ENCODE data around the gene HBM.
A peak's percentile ranks its signal among the peaks of the same experiment; 100 is the strongest.
"Not testable (repeated sequence)": the region's sequence is repeated elsewhere in the genome, so short reads cannot be mapped to it uniquely, and the experiment has no call there.

The HBM gene, protein sequence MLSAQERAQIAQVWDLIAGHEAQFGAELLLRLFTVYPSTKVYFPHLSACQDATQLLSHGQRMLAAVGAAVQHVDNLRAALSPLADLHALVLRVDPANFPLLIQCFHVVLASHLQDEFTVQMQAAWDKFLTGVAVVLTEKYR

DNA sequence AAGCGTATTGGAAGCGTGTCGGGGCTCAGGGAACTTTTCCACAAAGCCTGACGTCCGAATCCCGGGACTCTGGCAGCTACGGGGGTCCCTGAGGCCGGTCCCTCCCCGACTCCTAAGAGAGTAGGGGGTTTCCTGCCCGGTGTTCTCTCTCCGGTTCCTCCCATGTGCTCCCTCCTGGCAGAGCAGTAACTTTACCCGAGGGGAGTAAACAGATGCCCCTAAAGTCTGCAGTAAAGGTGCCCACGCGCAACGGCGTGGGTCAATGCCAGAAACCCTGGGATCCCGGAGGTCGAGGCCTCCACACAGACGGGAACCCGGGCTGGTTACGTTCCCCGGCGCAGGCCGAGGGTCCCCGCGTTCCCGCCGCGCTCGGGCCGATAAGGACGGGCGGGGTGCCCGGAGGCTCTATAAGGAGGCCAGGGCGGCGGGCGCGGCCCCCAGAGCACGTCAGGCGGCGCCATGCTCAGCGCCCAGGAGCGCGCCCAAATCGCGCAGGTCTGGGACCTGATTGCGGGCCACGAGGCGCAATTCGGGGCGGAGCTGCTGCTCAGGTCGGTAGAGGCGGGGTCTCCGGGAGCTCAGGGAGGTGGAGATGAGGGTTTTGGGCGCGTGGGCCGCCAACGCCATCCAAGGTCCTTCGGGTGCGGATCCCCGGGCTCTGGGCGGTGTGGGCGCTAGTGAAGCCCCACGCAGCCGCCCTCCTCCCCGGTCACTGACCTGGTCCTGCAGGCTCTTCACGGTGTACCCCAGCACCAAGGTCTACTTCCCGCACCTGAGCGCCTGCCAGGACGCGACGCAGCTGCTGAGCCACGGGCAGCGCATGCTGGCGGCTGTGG lies at the start of gene HBM:
Gene HBM, plus strand, starts transcription at position 440 of the 836 bp plus-strand sequence. Its CDS starts 20 bp downstream, at position 460.
- no peak for DNase-seq

DNA sequence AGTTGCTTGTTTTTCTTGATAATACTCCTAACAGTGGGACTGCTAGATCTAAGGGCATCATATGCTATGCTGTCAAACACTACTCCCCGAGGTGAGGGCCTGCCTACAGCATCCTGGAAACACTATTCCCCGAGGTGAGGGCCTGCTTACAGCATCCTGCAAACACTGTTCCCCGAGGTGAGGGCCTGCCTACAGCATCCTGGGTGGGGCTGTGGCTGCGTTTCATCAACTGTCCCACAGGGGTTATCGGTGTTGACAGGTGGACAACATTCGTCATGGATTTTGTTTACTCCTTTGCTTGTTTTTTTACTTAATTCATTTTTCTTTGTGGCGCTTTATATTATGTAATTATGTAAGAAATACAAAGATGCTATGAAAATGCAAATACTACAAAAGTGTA lies 49.8 kb upstream of the HBM start:
- no peak for DNase-seq

DNA sequence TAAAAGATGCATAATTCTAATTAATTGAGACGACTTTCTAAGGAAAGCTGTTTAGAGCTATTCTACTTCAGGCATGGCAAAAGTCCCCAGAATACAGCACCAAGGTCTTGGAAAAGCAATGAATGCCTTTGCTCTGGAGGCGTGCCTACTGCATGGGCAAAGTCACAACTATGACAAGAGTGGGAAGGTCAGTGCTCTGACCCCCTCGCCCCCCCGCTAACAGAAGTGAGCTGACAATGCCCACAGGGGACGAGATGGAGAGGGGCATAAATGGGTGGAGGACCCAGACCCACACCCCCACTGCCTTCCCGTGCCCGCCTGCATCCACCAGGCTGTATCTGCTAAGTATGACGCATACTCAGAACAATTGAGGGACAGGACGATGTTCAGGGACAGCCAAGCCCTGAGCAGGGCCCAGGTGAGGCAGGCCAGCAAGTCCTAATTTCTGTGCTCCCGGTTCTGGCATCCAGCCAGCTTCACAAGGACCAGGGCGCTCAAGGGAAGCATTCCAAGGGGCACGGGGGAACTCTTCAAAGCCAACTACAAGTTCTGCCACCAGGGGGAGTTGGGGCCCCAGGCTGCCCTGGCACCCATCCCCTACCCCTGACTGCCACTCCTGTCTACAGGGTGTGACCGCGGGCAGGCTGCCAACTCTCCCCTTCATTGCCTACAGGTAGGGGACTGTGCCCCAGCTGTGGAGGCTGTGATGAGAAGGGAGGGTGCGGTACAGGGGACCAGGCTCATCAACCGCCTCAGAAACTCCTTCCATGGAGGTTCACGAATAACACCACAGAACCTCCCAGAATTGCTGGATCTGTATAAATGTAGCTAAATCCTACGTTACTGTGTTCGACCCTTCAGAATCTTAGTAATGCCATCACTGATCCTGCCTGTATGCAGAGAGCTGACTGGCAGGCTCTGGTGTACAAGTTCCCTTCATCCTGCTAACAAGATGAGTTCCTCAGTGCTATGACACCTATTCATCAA lies 48.1 kb upstream of the HBM start:
- no peak for DNase-seq

DNA sequence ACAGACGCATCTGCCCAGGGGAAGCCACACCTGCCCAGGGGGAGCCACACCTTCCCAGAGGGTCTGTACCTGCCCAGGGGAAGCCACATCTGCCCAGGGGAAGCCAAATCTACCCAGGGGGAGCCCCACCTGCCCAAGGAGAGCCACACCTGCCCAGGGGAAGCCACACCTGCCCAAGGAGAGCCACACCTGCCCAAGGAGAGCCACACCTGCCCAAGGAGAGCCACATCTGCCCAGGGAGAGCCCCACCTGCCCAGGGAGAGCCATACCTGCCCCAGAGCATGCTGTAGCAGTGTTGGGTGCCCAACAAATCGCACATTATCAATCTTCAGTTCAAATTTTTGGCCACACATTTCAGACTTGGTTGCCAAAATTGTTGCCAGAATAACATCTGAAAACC lies 46.9 kb upstream of the HBM start:
- DNase-seq, result no peak

DNA sequence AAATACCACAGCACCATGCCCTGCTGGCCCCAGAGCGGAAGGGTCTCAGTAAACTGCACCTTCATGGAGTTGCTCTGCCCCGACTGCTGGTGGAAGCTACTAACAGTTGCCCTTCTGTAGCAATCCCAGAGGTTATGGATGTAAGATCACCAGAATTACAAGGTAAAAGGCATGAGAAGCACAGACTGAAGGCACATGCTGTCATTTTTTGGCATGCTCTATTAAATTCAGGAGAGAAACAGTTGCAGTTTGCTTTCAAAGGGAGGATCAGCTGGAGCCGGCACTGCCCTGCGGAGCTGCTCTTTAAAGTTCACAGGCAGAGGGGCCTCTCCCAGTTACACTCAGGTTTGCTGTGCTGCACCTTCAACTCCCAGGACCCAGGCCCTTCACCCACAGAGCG lies 46.5 kb upstream of the HBM start:
- no peak for DNase-seq

DNA sequence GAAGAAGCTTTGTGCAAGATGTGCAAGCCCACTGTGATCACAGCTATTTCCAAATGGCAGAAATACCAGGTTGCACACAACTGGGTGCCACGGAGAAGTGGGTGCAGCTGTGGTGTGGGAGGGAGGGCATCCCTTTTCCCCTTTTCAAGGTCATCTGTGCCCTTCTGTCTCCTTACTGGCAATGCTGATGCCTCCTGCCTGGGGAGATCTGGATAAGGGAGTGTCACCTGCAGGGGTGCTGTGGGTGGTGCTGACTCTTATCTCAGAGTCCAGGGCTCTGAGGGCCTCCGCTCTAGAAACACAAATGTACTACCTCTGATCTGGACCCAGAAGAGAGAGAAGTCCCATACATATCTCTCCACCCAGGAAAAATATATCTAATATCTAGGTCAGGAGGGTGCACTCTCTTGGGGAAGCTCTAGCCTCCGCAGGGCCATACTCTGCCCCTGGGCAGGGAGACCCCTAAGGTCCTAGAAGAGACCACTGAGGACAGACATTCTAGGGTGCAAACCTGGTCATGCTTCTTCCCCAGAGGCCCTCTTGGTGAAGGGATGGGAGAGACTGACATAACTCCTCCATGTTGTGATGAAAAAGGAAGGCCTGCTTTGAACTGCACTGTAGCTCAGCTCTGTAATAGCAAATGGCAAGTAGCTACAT lies 45.8 kb upstream of the HBM start:
- DNase-seq, result no peak

DNA sequence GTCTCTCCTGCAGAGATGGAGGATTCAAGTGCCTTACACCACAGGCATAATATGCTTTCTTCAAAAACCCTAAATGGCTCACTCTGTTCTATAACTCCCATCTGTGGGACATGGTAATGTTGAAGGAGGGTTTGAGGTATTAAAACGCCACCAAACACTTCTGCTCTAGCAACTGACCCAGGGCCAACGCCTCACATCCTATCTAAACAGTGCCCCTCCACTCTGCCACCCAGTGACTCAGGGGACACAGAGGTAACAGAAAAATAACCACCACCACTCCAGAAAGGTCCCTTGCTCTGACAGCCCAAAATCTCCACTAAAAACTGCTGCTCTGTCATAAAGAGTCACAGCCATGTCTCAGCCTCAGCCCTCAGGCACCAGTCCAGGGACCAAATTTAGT lies 45.0 kb upstream of the HBM start:
- no peak for DNase-seq

DNA sequence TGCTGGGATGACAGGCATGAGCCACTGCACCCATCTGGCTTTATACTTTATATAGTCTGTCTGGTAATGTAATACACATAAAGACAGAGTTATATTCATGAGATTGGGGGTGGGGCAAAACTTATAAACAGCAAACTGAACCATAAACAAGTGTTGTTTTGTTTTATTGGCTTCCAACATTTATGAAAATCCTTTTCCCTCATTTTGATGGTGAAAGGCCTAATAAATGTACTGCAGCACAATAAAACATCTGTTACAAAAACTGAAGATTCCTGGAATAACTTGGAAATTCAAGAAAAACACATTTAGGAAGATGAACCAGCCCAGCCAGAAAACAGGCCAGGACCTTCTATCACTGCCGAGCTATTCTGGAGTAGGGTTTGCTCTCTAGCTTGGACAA lies 43.4 kb upstream of the HBM start:
- no peak for DNase-seq

DNA sequence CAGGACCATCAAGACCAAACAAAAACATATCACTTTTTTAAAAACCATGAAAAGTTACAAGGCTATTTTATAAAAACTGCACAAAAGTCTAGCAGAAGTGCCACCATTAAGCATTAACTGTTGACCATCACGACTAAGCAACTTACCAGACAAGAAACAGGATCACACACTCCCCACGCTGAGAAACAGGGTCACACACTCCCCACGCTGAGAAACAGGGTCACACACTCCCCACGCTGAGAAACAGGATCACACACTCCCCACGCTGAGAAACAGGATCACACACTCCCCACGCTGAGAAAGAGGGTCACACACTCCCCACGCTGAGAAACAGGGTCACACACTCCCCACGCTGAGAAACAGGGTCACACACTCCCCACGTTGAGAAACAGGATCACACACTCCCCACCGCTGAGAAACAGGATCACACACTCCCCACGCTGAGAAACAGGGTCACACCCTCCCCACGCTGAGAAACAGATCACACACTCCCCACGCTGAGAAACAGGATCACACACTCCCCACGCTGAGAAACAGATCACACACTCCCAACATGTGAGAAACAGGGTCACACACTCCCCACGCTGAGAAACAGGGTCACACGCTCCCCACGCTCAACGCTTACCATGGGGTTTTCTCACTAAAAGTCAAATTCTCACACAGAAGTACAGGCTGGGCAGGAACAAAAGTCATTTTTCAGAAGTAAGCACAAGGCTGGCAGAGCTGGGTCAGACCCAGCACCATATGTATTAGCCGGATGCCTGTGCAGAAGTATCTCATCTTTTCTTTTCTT lies 42.0 kb upstream of the HBM start:
- DNase-seq, result not testable (repeated sequence)

DNA sequence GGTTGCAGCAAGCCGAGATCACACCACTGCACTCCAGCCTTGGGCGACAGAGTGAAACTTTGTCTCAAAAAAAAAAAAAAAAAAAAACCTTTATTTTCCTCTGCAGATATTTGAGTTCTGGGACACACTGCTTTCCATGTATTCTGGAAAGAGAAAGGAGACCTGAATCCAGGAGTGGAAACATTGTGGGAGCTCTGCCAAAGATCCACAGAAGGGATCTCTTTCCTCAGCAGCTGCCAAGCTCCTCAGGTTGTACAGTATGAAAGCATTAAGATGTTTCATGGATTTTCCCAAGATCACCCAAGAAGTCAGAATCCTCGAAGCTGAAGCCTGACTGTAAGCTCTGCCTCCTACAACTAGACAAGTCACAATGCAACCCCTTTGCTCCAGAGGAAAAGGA lies 40.8 kb upstream of the HBM start:
- no peak for DNase-seq

DNA sequence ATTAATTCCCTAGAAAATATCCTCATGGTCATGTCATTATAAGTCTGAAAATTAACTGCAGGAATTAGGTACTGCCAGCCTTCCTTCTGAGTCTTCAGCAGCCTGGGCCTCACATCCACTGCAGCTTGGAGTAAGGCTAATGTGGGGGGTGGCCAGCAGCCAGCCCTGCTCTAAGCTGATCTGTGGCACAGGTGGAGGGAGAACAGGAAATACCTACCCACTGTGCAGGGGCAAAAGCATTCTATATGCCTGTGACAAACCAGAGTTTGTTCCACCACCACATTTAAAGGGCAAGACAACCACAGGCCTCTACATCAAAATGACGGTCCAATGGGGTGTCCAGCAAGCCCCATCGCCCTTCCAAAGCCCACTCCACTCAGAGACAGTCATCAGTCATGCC lies 36.7 kb upstream of the HBM start:
- no peak for DNase-seq

DNA sequence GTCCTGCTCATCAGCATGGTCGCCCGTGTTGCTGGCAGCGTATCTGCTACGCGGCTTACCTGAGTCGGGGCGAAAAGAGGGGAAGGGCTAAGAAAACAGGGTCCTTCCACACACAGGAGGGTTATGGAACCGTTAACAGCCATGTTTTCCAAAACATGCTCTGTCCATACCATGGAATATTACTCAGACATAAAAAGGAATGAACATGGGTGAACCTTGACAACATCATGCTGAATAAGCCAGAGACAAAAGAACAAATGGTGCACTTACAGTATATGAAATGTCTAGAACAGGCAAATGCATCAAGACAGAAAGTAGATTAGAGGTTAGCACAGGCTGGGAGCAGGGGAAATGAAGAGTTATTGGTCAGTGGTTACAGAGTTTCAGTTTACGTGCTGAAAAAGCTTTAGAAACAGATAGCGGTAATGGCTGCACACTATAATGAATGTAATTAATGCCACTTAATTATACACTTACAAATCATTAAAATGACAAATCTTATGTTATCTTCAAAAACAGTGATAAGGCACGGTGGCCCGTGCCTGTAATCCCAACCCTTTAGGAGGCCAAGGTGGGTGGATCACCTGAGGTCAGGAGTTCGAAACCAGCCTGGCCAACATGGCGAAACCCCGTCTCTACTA lies 35.1 kb upstream of the HBM start:
- no peak for DNase-seq

DNA sequence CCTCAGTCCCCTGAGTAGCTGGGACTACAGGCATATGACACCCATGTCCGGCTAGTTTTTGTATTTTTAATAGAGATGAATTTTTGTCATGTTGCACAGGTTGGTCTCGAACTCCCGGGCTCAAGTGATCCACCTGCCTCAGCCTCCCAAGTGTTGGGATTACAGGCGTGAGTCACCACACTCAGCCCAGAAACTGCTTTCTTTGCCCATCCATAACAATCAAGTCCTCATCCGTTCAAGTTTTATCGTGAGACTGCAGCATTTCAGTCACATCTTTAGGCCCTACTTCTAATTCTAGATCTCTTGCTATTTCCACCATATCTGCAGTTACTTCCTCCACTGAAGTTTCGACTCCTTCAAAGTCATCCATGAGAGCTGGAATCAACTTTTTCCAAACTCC lies 33.7 kb upstream of the HBM start:
- DNase-seq, result no peak

DNA sequence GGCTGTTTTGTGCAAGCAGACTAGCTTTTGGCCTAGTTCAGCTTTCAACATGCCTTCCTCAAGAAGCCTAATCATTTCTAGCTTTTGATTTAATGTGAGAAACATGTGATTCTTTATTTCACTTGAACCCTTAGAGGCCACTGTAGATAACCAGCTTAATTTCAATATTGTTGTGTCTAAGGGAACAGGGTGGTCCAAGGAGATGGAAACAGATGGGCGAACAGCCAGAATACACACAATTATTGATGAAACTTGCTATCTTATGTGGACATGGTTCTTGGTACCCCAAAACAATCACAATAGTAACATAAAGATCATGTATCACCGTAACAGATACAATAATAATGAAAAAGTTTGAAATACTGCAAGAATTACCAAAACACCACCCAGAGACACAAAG lies 32.1 kb upstream of the HBM start:
- DNase-seq, result no peak

DNA sequence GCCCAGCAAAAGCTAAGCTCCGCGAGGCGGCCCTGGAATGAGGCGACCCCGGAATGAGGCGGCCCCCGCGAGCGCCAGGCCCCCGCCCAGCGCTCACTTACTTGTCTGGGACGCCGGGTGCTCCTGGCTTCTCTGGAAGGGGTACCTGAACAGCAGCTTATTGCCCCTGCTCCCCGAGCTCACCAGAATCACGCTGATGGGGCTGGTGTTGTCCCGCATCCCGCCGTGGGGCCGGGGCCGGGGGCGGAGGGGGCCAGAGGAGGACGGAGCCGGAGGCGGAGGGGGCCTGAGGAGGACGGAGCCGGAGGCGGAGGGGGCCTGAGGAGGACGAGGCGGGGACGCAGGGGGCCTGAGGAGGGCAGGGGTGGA lies 27.7 kb upstream of the HBM start:
- no peak for DNase-seq

DNA sequence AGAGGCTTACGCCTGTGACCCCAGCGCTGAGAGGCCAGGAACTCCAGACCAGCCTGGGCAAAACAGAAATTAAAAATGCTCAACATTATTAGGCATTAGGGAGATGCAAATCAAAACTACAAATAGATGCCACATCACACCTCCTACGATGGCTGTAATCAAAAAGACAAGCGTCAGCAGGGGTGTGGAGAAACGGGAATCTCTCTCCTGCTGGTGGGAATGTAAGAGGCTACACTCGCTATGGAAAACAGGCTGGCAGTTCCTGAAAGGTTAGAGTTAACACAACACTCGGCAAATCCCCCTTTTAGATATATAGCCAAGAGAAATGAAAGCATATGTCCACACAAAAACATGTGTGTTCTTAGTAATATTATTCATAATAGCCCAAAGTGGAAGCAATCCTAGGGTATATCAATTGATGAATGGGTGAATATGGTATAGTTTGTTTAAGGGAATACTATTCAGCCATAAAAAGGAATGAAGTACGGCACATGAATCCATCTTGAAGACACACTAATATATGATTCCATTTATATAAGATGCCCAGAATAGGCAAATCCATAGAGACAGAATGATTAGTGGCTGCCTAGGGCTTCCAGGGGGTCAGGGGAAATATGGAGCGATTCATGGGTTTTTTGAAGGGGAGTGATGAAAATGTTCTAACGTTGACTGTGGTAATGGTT lies 25.5 kb upstream of the HBM start:
- DNase-seq, result no peak

DNA sequence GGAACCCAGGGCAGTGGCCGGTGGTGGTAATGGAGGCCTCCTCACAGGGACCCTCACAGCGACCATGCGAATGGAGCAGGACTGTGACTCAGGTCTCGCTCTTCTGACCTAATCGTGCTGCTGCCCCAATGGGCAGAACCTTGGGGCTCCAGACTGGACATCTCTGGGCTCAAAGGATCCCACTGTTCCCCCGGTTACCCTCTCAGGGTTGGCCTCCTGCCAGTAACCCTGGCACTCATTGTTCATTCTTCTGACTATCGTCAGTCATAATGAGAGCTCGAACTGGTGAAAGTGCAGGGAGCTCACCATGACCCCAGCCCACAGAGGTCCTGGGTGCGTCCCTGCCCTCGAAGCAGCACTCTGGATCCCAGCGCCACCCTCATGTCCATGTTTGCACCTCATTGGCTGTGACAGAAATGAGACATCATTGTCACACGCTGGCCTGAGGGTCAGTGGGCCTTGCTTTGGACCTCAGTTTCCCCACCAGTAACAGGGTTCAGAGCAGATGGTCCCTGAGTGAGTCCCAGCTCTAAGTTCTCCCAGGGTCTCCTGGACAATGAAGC lies 23.3 kb upstream of the HBM start:
- DNase-seq, result peak; percentile 2

DNA sequence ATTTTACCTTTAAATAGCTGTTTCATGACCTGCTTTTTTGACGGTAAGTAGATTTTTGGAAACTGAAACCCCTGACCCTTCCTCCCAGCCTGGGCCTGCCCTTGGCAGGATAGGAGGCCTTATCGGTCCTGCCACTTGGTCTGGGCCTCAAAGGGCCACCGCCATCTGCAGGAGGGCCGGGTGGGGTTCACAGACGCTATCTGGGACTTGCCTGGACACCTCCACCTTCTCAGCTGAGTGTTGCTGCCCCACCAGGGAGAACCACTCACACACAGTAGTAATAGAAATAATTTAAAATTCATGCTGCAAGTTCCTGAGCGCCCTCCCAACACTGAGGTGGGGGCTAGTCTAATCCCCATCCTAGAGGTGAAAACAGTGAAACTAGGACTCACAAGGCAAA lies 22.7 kb upstream of the HBM start:
- DNase-seq, result no peak

DNA sequence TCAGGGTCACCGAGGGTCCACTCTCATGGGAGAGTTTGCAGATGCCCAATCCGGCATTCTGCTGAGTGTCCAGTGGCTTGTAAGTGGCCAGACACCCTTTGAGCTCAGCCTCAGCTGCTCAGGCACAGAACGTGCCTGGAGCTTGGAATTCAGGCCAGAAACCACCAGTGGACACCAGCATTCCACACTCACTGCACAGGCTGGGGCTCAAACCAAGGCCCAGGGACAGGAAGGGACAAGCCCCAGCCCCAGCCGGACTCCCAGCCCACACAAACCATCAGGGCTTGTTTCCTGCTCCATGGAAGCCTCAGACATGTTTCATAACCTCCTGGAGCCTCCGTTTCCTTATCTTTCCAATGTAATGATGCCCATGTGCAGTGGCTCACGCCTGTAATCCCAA lies 22.3 kb upstream of the HBM start:
- no peak for DNase-seq

DNA sequence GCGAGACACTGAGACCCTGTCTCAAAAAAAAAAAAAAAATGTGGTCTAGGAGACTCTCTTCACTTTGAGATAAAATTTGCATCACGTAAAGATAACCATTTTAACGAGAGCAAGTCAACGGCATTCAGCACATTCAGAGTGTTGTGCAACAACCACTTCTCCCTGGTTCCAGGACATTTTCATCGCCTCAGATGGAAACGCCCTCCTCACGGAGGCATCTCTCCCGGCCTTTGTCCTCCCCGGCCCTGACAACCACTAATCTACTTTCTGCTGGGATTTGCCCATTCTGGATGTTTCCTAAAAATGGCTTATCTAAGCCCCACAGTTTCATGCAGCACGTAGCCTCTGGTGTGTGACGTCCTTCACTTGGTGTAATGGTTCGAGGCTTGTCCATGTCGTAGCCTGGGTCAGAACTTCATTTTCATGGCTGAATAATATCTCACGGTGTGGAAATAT lies 21.0 kb upstream of the HBM start:
- DNase-seq, result no peak

DNA sequence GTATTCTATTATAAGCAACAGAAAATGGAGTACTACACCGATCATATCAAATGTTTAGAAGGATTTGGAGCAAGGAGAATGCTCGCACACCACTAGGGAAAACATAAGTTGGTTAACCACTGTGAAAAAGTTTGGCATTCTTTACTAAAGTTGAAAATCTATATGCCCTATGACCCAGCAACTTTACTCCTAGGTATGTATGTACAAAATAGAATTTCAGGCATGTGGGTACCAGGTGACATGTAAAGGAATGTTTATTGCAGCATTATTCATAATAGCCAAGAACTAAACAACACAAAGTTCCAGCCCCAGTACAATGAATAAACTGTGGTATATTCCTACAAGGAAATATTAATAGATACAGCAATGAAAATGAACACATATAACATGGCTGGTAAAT lies 19.1 kb upstream of the HBM start:
- no peak for DNase-seq
